Fibroblast of the aortic adventitia (primary cell): Measurements from ENCODE around the gene EIF2S3B. TPM values are rescaled to one million over a fixed set of nuclear protein-coding genes. Genes with fewer than 3 reads are reported as not detected.
"Not testable (repeated sequence)": the region's sequence is repeated elsewhere in the genome, so short reads cannot be mapped to it uniquely, and the experiment has no call there.

ENCODE experiments used
- DNase-seq: peaks from one replicate; pipeline ENCODE4 v3.0.0-alpha.2; 2010; ENCODE audit warnings: low read depth
- H3K4me3 ChIP-seq: 2 replicates; pipeline ENCODE4 v1.5.1; 2011; ENCODE audit warnings: low read depth, mild to moderate bottlenecking, control low read depth, low read length, moderate library complexity
- CTCF ChIP-seq: IDR thresholded peaks from 2 replicates; pipeline ENCODE4 v1.5.1; 2011; ENCODE audit warnings: mild to moderate bottlenecking, low read length, control low read depth, inconsistent platforms; ENCODE audit not compliant: insufficient read depth
- total RNA-seq: library from RNA; depleted of rRNA; stranded (reverse); fragments of >200 nt; gene quantifications from 2 replicates; pipeline ENCODE4 v1.2.3, GENCODE V29; 2012; ENCODE audit warnings: low replicate concordance

Gene EIF2S3B
- 7.1 and 9.2 TPM in 2 replicates for total RNA-seq

- no peak within 1 kb of the TSS for H3K4me3 ChIP-seq
These were observed at the start of gene EIF2S3B for GRCh38 chr12:10505620-10506019. Gene EIF2S3B (plus strand): TSS chr12:10505890. CDS start chr12:10505903, 13 bp downstream.

GRCh38 chr12:10456856-10457255 lies 48.8 kb upstream of the EIF2S3B start:
- TF ChIP-seq CTCF = no peak
- DNase-seq = no peak
- no peak overlapping the region for H3K4me3 ChIP-seq

More at GRCh38 chr12:10505620-10506019, at the start of gene EIF2S3B:
- no peak for DNase-seq
- TF ChIP-seq CTCF = no peak

GRCh38 chr12:10457760-10458159 lies 47.9 kb upstream of the EIF2S3B start:
- H3K4me3 ChIP-seq = no peak overlapping the region
- no peak for TF ChIP-seq CTCF
- no peak for DNase-seq

- TF ChIP-seq CTCF = no peak
- no peak for DNase-seq
- no peak overlapping the region for H3K4me3 ChIP-seq
These were observed 39.4 kb upstream of the EIF2S3B start for GRCh38 chr12:10466311-10466710.

DNA sequence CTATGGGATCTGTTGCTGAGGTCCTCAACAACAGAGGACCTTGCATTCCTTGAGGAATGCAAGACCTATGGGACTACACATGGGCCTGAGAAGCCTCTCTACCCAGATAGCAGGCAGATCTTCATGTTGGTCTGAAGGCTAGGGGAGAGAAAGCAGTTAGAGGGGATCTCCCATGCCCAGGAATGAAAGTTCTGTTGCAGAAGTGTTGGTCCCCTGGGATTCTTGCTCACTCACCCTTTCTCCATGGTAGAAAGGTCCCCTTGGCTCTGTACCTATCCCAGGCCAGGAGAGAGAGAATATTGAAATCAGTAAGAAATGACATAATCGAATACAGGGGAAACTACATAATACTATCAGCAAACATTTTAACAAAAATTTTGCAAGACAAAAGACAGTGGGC lies 36.0 kb upstream of the EIF2S3B start:
- TF ChIP-seq CTCF = no peak
- no peak for DNase-seq
- H3K4me3 ChIP-seq = no peak overlapping the region

DNA sequence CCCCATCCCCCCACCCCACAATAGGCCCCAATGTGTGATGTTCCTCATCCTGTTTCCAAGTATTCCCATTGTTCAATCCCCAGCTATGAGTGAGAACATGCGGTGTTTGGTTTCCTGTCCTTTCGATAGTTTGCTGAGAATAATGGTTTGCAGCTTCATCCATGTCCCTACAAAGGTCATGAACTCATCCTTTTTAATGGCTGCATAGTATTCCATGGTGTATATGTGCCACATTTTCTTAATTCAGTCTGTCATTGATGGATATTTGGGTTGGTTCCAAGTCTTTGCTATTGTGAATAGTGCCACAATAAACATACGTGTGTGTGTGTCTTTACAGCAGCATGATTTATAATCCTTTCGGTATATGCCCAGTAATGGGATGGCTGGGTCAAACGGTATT lies 32.9 kb upstream of the EIF2S3B start:
- H3K4me3 ChIP-seq, DNase-seq: not testable (repeated sequence)

- not testable (repeated sequence) for H3K4me3 ChIP-seq, DNase-seq
These were observed 23.8 kb upstream of the EIF2S3B start for GRCh38 chr12:10481901-10482300.

GRCh38 chr12:10487328-10487727 lies 18.4 kb upstream of the EIF2S3B start:
- H3K4me3 ChIP-seq, DNase-seq: not testable (repeated sequence)

DNA sequence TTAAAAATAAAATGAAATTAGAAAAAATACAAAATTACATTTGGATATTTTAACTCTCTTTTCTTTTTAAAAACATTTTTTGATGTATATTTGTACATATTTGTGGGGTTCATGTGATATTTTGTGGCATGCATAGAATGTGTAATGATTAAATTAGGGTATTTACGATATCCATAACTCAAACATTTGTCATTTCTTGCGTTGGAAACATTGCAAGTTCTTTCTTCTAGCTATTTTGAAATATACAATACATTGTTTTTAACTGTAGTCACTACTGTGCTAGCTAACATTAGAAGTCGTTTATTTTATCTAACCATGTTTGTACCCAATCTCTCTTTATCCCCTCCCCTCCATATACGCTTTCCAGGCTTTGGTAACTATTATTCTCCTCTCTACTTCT lies 13.9 kb upstream of the EIF2S3B start:
- no peak for TF ChIP-seq CTCF
- H3K4me3 ChIP-seq = no peak overlapping the region
- no peak for DNase-seq
